GM18499 (cell line): ENCODE results near the gene GRIK2.
"Not testable (repeated sequence)": the region's sequence is repeated elsewhere in the genome, so short reads cannot be mapped to it uniquely, and the experiment has no call there.

Experiments used
- ATAC-seq: cut with Tn5 transposase; IDR thresholded peaks from one replicate; pipeline ENCODE4 v1.9.1; 2021; ENCODE audit warnings: moderate number of reproducible peaks; ENCODE audit not compliant: insufficient read depth, unreplicated experiment

Gene GRIK2

GRCh38 chr6:102075539-102075938, 682.0 kb downstream of the GRIK2 start:
- ATAC-seq, result no peak

GRCh38 chr6:102085257-102085656, 691.7 kb downstream of the GRIK2 start:
- ATAC-seq, result no peak

- ATAC-seq, result not testable (repeated sequence)
Observed at GRCh38 chr6:102088160-102088559, 694.7 kb downstream of the GRIK2 start.

GRCh38 chr6:102114402-102114801, 720.9 kb downstream of the GRIK2 start:
- ATAC-seq, result no peak

GRCh38 chr6:102115911-102116310, 722.4 kb downstream of the GRIK2 start:
- ATAC-seq, result no peak

- ATAC-seq, result no peak
Observed at GRCh38 chr6:102118034-102118433, 724.5 kb downstream of the GRIK2 start.
